Measurements from ENCODE around the gene IRGM.
"Not testable (repeated sequence)": the region's sequence is repeated elsewhere in the genome, so short reads cannot be mapped to it uniquely, and the experiment has no call there.

The IRGM gene, protein sequence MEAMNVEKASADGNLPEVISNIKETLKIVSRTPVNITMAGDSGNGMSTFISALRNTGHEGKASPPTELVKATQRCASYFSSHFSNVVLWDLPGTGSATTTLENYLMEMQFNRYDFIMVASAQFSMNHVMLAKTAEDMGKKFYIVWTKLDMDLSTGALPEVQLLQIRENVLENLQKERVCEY

GRCh38 chr5:150846308-150846653, at the start of gene IRGM:
Gene IRGM (plus strand): TSS chr5:150846521. CDS start chr5:150848124, 1,603 bp downstream.
- DNase-seq = not testable (repeated sequence)

GRCh38 chr5:150797384-150797783, 48.9 kb upstream of the IRGM start:
- no peak for DNase-seq

DNA sequence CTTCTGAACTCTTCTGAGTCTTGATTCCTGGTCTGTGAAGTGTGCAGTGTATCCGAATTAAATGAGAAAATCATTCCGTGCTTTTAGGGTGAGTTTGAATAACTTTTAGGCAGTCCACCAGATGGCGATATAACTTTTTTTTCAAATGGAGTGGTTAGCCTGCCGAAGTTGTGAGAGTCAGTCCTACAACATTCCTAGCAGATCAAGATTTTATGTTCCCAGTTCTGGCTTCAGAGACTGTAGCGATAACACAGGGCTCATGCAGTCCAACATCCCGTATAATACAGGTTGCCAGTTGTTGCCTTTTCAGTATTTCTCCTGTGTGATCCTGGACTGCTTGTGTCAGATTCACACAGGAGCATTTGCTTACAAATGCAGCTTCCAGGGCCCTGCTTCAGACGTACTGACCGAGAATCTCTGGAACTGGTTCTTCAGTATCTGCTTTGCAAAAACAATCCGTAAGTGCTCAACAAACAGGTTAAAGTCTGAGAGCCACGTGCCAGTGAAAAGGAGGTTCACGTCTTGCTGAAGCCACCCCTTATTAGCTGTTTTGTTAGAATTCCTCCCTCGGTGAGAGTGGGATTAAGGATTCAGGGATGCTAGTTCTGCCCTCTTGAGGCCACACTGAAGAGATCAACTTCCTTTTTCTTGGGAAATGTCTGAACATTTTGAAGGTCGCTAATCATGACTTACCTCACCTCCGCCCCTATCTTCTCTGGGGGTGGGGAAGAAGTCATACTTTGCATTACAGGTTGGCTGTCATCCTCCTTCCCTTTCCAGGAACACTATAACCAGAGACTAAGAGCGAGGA, 45.0 kb upstream of the IRGM start:
- DNase-seq = no peak

DNA sequence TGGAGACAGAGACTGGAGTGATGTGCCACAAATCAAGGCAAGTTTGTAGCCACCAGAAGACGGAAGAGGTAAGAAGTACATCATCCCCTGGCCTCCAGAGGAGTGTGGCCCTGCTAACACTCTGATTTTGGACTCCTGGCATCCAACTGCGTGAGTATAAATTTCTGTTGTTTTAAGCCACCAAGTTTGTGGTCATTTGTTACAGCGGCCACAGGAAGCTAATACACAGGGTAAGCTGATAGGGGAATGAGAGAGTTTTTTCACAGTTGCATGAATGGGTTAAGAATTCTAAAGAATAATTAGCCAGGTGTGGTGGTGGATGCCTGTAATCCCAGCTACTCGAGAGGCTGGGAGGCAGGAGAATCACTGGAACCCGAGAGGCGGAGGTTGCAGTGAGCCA, 41.9 kb upstream of the IRGM start:
- no peak for DNase-seq

- DNase-seq = no peak
These were observed 37.0 kb upstream of the IRGM start for GRCh38 chr5:150809363-150809762.

DNA sequence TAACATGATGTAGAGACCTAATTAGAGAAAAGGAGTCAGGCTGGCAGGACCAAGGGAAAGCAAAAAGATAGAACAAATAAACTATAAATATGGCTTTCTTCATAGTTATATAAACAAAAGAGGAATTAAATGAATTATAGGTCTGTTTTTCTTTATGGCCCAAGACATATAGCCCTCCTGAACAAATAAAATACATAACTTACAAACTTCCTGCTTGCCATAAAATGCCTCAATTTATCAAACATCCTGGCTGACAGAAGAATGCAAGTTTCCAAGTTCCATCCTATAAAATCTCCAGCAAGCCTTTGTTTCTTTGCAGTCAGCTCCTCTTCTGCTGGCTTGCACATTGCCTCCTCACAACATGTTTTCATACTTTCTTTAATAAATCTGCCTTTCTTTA, 31.3 kb upstream of the IRGM start:
- DNase-seq = no peak

- DNase-seq = no peak
These were observed 29.4 kb upstream of the IRGM start for GRCh38 chr5:150816946-150817345.

DNA sequence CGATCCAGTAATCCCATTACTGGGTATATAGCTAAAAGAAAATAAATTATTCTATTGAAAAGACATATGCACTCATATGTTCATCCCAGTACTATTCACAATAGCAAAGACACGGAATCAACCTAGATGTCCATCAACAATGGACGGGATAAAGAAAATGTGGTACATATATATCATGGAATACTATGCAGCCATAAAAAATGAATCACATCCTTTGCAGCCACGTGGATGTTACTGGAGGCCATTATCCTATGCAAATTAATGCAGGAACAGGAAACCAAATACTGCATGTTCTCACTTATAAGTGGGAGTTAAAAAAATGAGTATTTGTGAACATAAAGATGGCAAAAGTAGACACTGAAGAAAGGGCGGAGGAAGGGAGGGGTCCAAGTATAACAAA, 16.6 kb upstream of the IRGM start:
- DNase-seq = no peak

DNA sequence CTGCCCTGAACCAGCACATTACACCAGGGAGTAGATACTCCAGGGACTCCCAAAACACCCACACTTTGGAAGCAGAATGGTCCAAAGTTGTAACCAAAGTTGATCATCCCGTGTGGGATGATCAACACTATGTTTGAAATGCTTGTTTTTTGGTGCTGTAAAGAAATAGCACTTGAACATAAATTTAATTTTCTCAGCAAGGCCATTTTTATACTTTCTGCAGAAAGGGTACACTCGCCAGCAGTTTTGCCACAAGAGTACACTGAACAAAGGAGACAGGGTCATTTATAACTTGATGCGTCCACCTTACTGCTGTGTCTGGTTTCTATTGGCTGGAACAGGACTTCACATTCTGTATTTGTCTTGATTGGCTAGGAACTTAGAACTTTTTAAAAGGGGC, 14.5 kb upstream of the IRGM start:
- not testable (repeated sequence) for DNase-seq

- no peak for DNase-seq
These were observed 10.3 kb upstream of the IRGM start for GRCh38 chr5:150836064-150836463.

- no peak for DNase-seq
These were observed 9.6 kb upstream of the IRGM start for GRCh38 chr5:150836703-150837102.

DNA sequence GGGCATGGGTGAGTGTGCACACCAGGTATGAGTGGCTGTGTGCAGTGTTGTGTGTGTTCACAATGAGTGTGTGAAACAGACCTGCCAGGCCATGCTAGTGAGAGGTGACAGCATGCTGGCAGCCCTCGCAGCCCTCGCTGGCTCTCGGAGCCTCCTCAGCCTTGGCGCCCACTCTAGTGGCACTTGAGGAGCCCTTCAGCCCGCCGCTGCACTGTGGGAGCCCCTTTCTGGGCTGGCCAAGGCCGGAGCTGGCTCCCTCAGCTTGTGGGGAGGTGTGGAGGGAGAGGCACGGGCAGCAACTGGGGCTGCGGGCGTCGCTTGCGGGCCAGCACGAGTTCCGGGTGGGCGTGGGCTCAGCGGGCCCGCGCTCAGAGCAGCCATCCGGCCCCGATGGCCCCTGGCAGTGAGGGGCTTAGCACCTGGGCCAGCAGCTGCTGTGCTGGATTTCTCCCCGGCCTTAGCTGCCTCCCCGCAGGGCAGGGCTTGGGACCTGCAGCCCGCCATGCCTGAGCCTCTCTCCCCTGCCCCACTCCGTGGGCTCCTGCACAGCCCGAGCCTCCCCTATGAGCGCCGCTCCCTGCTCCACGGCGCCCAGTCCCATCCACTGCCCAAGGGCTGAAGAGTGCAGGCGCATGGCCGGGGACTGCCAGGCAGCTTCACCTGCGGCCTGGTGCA, 999 bp upstream of the IRGM start:
- not testable (repeated sequence) for DNase-seq

DNA sequence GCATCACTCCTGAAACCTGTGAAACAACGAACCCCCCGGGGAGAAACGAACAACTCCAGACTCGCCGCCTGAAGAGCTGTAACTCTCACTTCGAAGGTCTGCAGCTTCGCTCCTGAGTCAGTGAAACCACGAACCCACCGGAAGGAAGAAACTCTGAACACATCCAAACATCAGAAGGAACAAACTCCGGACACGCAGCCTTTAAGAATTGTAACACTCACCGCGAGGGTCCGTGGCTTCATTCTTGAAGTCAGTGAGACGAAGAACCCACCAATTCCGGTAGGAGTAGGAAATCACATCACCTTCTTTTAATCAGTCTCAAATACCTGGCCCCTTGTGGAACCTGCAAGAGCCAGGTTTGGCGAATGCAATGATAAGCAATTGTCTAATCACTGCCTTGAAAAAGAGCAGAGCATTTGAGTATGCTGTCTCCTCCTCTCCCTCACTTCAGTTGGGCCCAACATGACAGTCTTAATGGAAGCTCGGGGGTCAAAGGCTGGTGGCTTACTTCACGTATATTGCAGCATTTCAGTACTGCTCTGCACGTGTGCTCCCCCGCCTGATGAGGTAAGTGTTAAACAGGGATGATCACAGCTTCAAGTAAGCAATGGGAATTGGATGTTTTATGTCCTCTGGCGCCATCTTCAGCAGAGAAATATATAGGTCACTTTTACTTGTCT, 473 bp downstream of the IRGM start:
- DNase-seq = peak; percentile 34

GRCh38 chr5:150847334-150847695, 994 bp downstream of the IRGM start:
- DNase-seq = no peak

- no peak for DNase-seq
These were observed 1.9 kb downstream of the IRGM start for GRCh38 chr5:150848271-150848670.

- no peak for DNase-seq
These were observed 4.7 kb downstream of the IRGM start for GRCh38 chr5:150851039-150851438.

GRCh38 chr5:150853561-150853960, 7.2 kb downstream of the IRGM start:
- DNase-seq = no peak

- not testable (repeated sequence) for DNase-seq
These were observed 10.4 kb downstream of the IRGM start for GRCh38 chr5:150856700-150857099.

DNA sequence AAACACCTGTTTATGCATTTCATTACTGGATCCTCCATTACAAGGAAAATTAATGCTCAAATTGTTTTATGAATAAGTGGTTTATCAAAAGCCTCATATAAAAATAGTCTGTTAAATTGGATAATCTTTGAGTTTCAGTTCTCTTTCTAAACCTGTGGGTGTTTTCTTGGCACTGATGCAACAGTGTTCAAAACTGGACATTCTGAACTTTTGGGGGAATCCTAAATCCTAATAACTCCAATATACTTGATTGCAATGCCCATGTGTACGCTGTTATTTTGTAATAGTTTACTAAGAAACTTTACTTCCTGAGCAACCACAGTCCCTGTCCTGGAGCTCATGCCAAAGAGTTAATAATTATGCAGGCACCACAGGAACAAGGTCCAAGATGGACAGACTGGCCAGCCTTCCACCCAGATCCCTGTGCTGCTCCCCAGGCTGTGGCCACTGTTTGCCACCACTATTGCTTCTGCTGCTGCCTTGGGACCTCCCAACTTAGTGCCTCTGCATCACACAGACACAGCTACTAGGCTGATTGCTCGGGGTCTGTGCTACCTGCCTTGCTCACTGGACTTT, 14.0 kb downstream of the IRGM start:
- DNase-seq = no peak

DNA sequence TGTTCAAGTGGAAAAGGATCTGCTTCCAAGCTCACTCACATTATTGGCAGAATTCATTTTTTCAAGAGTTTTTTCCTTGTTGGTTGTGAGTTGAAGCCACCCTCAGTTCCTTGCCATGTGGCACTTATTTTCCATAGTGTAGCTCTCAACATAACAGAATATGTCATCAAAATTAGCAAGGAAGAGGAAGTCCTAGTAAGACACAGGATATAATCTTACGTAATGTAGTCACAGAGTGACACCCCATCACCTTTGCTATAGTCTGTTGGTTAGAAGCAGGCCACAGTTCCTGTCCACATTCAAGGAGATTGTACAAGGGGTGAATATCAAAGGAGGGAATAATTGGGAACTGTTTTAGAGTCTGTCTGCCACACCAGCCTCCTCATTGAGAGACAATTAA, 15.7 kb downstream of the IRGM start:
- no peak for DNase-seq

- no peak for DNase-seq
These were observed 33.0 kb downstream of the IRGM start for GRCh38 chr5:150879358-150879757.

DNA sequence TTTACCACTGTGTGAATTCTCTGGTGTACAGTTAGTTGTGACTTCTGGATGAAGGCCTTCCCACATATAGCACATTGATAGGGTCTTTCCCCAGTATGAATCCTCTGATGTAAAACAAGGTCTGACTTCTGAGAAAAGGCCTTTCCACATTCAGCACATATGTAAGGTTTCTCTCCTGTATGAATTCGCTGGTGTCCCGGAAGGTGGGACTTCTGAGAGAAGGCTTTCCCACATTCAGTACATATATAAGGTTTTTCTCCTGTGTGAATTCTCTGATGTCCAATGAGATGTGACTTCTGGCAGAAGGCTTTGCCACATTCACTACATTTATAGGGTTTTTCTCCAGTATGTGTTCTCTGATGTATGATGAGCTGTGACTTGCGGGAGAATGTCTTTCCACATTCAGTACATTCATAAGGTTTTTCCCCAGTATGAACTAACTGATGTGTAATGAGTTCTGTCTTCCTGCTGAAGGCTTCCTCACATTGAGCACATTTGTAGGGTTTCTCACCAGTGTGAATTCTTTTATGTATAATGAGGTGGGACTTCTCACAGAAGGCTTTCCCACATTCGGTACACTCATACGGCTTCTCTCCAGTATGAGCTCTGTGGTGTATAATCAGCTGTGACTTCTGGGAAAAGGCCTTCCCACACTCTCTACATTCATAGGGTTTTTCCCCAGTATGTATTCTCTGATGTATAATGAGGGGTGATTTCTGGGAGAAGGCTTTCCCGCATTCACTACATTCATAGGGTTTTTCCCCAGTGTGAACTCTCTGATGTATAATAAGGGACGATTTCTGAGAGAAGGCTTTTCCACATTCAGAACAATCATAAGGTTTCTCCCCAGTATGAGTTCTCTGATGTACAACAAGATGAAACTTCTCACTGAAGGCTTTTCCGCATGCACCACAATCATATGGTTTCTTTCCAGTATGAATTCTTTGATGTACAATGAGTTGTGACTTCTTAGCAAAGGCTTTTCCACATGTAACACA, 49.4 kb downstream of the IRGM start:
- DNase-seq = no peak

Data from T1000 (cell line).